ENCODE measurements around the gene ELMO1.

The ELMO1 gene

DNA sequence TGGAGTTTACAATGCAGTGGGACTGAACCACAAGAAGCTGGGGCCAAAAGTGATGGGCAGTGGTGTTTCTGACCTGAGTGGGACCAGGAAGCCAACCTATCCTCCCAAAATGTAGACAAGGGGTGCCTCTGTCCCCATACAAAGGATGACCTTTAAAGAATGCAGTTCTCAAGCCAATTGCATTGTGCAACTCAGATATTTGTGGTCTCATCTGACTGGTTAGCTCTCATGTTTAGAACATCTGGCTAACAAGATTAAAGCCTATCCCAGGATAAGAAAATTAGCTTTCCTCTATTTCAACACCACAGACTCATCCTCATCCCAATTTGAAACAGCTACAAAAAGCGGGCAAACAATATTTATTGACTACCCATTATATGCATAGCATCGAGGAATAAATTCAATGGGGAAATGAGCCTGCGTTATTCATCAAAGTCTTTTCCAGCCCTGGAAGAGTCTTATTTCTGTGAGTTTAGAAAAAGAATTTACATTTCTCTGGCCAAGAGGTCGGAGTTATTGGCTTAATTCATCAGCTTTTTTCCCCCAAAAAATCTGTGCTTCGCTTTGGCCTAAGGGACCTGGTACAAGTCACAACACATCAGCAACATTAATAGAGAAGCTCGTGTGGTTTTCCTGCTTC, 26.7 kb downstream of the ELMO1 start:
- Histone ChIP-seq H3K9ac (ENCODE audit: low read depth, low read length) (no peak overlapping the region), H3K79me2 (ENCODE audit: insufficient read depth, low read length) (no peaks in the 10 kb centered on the region), H3K36me3 (ENCODE audit: insufficient read depth, low read length) (no peaks in the 10 kb centered on the region), H3K27ac (ENCODE audit: low read length) (no peak overlapping the region), H3K4me1 (ENCODE audit: insufficient read depth, low read length) (no peaks in the 10 kb centered on the region), H3K4me3 (ENCODE audit: low read depth in 1 of 2, low read length in 2 of 2) (no peak overlapping the region), H3K27me3 (ENCODE audit: insufficient read depth, low read length, poor library complexity) (peaks cover 17% of the 10 kb centered on the region), H3K9me3 (ENCODE audit: insufficient read depth, low read length, severe bottlenecking) (no peaks in the 10 kb centered on the region), H4K20me1 (ENCODE audit: insufficient read depth, low read length) (no peaks in the 10 kb centered on the region), H3K4me2 (ENCODE audit: insufficient read depth, low read length) (no peak overlapping the region), H2AFZ (ENCODE audit: low read depth, low read length) (no peak overlapping the region)
- DNase-seq: no peak
- no peak for ATAC-seq (ENCODE audit: insufficient read depth, low read depth)
- TF ChIP-seq, protein P1, sequence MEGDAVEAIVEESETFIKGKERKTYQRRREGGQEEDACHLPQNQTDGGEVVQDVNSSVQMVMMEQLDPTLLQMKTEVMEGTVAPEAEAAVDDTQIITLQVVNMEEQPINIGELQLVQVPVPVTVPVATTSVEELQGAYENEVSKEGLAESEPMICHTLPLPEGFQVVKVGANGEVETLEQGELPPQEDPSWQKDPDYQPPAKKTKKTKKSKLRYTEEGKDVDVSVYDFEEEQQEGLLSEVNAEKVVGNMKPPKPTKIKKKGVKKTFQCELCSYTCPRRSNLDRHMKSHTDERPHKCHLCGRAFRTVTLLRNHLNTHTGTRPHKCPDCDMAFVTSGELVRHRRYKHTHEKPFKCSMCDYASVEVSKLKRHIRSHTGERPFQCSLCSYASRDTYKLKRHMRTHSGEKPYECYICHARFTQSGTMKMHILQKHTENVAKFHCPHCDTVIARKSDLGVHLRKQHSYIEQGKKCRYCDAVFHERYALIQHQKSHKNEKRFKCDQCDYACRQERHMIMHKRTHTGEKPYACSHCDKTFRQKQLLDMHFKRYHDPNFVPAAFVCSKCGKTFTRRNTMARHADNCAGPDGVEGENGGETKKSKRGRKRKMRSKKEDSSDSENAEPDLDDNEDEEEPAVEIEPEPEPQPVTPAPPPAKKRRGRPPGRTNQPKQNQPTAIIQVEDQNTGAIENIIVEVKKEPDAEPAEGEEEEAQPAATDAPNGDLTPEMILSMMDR (IDR thresholded peaks at IDR 0.05; ENCODE audit: borderline replicate concordance, extremely low read depth, low read length, poor library complexity, severe bottlenecking): no peak
- TF ChIP-seq EZH2 (IDR thresholded peaks at IDR 0.05; ENCODE audit: borderline replicate concordance, low read depth, low read length, severe bottlenecking): no peak

DNA sequence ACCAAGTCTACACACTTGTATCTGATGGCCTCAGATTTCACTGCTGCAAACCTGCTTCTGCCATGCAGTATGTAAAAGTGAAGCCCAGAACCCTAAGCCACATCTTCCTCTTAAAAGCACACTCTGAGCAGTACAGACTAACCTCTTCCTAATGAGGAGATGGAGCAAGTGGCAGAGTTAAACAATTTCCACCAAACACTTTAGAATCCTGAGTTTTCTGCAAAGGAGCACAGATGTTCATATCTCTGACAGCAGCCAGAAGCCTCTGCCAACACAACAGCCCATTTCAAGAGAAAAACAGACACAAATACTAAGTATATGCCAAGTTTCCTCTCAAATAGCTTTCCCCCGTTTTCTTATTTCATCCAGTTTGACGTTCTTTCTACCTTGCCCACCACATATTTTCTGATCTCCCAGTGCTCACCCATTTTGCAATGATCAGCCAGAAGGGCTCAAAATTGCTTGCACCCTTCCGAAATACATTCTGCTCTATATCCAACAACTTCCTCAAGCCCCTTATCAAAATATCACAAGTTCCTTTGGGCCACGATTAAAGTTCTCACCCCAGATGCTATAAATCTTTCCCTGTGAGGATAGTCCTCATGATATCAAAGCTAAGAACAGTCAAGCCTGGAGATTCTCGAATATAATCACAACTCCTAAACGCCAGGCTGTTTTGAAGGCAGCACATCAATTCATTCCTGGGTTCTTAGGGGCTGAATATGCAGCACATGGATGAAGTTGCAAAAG, 27.5 kb downstream of the ELMO1 start:
- H3K79me2 ChIP-seq (ENCODE audit: insufficient read depth, low read length): no peaks in the 10 kb centered on the region
- no peaks in the 10 kb centered on the region for H3K36me3 ChIP-seq (ENCODE audit: insufficient read depth, low read length)
- H3K4me3 ChIP-seq (ENCODE audit: low read depth in 1 of 2, low read length in 2 of 2): no peak overlapping the region
- TF ChIP-seq, protein P1 (IDR thresholded peaks at IDR 0.05; ENCODE audit: borderline replicate concordance, extremely low read depth, low read length, poor library complexity, severe bottlenecking): no peak
- no peak for TF ChIP-seq EZH2 (IDR thresholded peaks at IDR 0.05; ENCODE audit: borderline replicate concordance, low read depth, low read length, severe bottlenecking)
- H2AFZ ChIP-seq (ENCODE audit: low read depth, low read length): no peak overlapping the region
- no peak overlapping the region for H3K4me2 ChIP-seq (ENCODE audit: insufficient read depth, low read length)
- no peaks in the 10 kb centered on the region for H4K20me1 ChIP-seq (ENCODE audit: insufficient read depth, low read length)
- peaks cover 17% of the 10 kb centered on the region for H3K27me3 ChIP-seq (ENCODE audit: insufficient read depth, low read length, poor library complexity)
- no peak overlapping the region for H3K9ac ChIP-seq (ENCODE audit: low read depth, low read length)
- no peak for ATAC-seq (ENCODE audit: insufficient read depth, low read depth)
- DNase-seq: no peak
- no peaks in the 10 kb centered on the region for H3K9me3 ChIP-seq (ENCODE audit: insufficient read depth, low read length, severe bottlenecking)
- H3K4me1 ChIP-seq (ENCODE audit: insufficient read depth, low read length): no peaks in the 10 kb centered on the region
- no peak overlapping the region for H3K27ac ChIP-seq (ENCODE audit: low read length)

DNA sequence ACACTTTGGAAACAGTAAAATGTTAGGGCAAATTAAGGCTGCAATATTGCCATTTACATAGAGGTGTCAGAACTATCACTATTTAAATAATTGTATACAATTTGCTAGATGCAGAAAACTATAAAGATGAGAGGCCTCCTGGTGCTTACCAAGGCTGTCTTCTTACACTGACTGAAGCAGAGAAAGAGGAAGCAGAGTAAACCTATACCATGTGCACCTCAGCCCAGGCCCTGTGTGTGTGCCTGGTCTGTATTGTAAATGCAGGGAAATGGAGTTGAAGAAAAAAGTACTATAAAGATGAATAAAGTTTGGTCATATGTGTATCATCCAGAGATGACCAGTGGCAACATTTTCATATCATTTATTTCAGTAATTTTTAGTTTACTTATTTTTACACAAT, 29.2 kb downstream of the ELMO1 start:
- H3K36me3 ChIP-seq (ENCODE audit: insufficient read depth, low read length): no peaks in the 10 kb centered on the region
- no peaks in the 10 kb centered on the region for H3K4me1 ChIP-seq (ENCODE audit: insufficient read depth, low read length)
- TF ChIP-seq EZH2 (IDR thresholded peaks at IDR 0.05; ENCODE audit: borderline replicate concordance, low read depth, low read length, severe bottlenecking): no peak
- TF ChIP-seq, protein P1 (IDR thresholded peaks at IDR 0.05; ENCODE audit: borderline replicate concordance, extremely low read depth, low read length, poor library complexity, severe bottlenecking): no peak
- DNase-seq (no peak), ATAC-seq (ENCODE audit: insufficient read depth, low read depth) (no peak)
- H3K4me3 ChIP-seq (ENCODE audit: low read depth in 1 of 2, low read length in 2 of 2): no peak overlapping the region
- no peak overlapping the region for H3K9ac ChIP-seq (ENCODE audit: low read depth, low read length)
- H3K27ac ChIP-seq (ENCODE audit: low read length): no peak overlapping the region
- H3K79me2 ChIP-seq (ENCODE audit: insufficient read depth, low read length): no peaks in the 10 kb centered on the region
- no peaks in the 10 kb centered on the region for H3K9me3 ChIP-seq (ENCODE audit: insufficient read depth, low read length, severe bottlenecking)
- peaks cover 23% of the 10 kb centered on the region for H3K27me3 ChIP-seq (ENCODE audit: insufficient read depth, low read length, poor library complexity)
- H2AFZ ChIP-seq (ENCODE audit: low read depth, low read length): no peak overlapping the region
- no peaks in the 10 kb centered on the region for H4K20me1 ChIP-seq (ENCODE audit: insufficient read depth, low read length)
- H3K4me2 ChIP-seq (ENCODE audit: insufficient read depth, low read length): no peak overlapping the region

Data from DND-41 (cell line).